WTC11 (cell line): Measurements from ENCODE around the gene FAM193A. TPM values are rescaled to one million over a fixed set of nuclear protein-coding genes. Genes with fewer than 3 reads are reported as not detected.

Experiments used
- ATAC-seq: fragments of 200-7000 bp; cut with Tn5 transposase; 2 replicates; pipeline ENCODE4 v1.10.0; 2021; ENCODE audit warnings: mild to moderate bottlenecking, moderate library complexity
- CTCF ChIA-PET: fragments of 300-600 bp; sonication (Branson Sonifier 250); formaldehyde crosslinking; loops from one replicate; lab custom pipeline; 2021; ENCODE audit warnings: antibody characterized with exemption; lab: Charles Lee
- POLR2A ChIA-PET: fragments of 350-600 bp; sonication (Branson Sonifier 250); formaldehyde crosslinking; loops from one replicate; lab custom pipeline; 2021; ENCODE audit warnings: antibody characterized with exemption; lab: Charles Lee
- DNase-seq: peaks from one replicate; pipeline ENCODE4 v3.0.0; 2021; ENCODE audit warnings: low spot score
- H3K27ac Mint-ChIP-seq: 2 replicates; pipeline ENCODE4 v1.8.0; 2021; ENCODE audit warnings: mixed read lengths
- H3K27me3 Mint-ChIP-seq: 2 replicates; pipeline ENCODE4 v1.8.0; 2021; ENCODE audit warnings: low read depth, mild to moderate bottlenecking, moderate library complexity, mixed read lengths
- H3K36me3 Mint-ChIP-seq: 2 replicates; pipeline ENCODE4 v1.8.0; 2021; ENCODE audit warnings: mixed read lengths
- H3K4me1 Mint-ChIP-seq: 2 replicates; pipeline ENCODE4 v1.8.0; 2022; ENCODE audit warnings: mixed read lengths
- H3K4me3 Mint-ChIP-seq: 2 replicates; pipeline ENCODE4 v1.8.0; 2021; ENCODE audit warnings: mild to moderate bottlenecking, moderate library complexity, mixed read lengths
- H3K9me3 Mint-ChIP-seq: 2 replicates; pipeline ENCODE4 v1.8.0; 2021; ENCODE audit warnings: mixed read lengths
- AR ChIP-seq: fragments of 250-450 bp; sonication (Bioruptor Pico); IDR thresholded peaks from 2 replicates; pipeline ENCODE4 v1.9.0; 2021; ENCODE audit warnings: mild to moderate bottlenecking
- ATF1 ChIP-seq: sonication (generic); formaldehyde crosslinking; IDR thresholded peaks from 2 replicates; pipeline ENCODE4 v1.8.1; 2023; ENCODE audit warnings: mild to moderate bottlenecking, moderate library complexity, missing genetic modification reagents
- ATF2 ChIP-seq: sonication (generic); formaldehyde crosslinking; IDR thresholded peaks from 2 replicates; pipeline ENCODE4 v1.8.1; 2022; ENCODE audit warnings: low read depth, missing genetic modification reagents, borderline replicate concordance
- E2F5 ChIP-seq: sonication (generic); formaldehyde crosslinking; IDR thresholded peaks from 2 replicates; pipeline ENCODE4 v1.8.1; 2022; ENCODE audit warnings: mild to moderate bottlenecking, moderate library complexity, missing genetic modification reagents
- FOXJ3 ChIP-seq: sonication (generic); formaldehyde crosslinking; IDR thresholded peaks from 2 replicates; pipeline ENCODE4 v1.9.0; 2021; ENCODE audit warnings: missing genetic modification reagents, mild to moderate bottlenecking, borderline replicate concordance
- GTF2I ChIP-seq: fragments of 250-450 bp; sonication (Bioruptor Pico); conservative IDR thresholded peaks from 2 replicates; pipeline ENCODE4 v1.4.0; 2021; ENCODE audit warnings: mild to moderate bottlenecking
- IRF2 ChIP-seq: sonication (generic); formaldehyde crosslinking; IDR thresholded peaks from 2 replicates; pipeline ENCODE4 v1.8.0; 2022; ENCODE audit warnings: low read depth, missing genetic modification reagents, borderline replicate concordance
- MYBL2 ChIP-seq: sonication (generic); formaldehyde crosslinking; IDR thresholded peaks from 2 replicates; pipeline ENCODE4 v1.8.1; 2023; ENCODE audit warnings: mild to moderate bottlenecking, moderate library complexity, missing genetic modification reagents
- NFATC4 ChIP-seq: fragments of 250-450 bp; sonication (Bioruptor Pico); IDR thresholded peaks from 2 replicates; pipeline ENCODE4 v1.9.0; 2021; ENCODE audit warnings: mild to moderate bottlenecking
- NFE2L1 ChIP-seq: sonication (generic); formaldehyde crosslinking; IDR thresholded peaks from 2 replicates; pipeline ENCODE4 v1.8.1; 2023; ENCODE audit warnings: missing genetic modification reagents
- NFYB ChIP-seq: sonication (generic); formaldehyde crosslinking; conservative IDR thresholded peaks from 2 replicates; pipeline ENCODE4 v1.8.0; 2022; ENCODE audit warnings: low read depth, missing genetic modification reagents
- NR1H2 ChIP-seq: sonication (generic); formaldehyde crosslinking; IDR thresholded peaks from 2 replicates; pipeline ENCODE4 v1.9.0; 2021; ENCODE audit warnings: mild to moderate bottlenecking, moderate library complexity, missing genetic modification reagents
- OVOL2 ChIP-seq: fragments of 250-450 bp; sonication (Bioruptor Pico); IDR thresholded peaks from 2 replicates; pipeline ENCODE4 v1.9.0; 2021; ENCODE audit warnings: mild to moderate bottlenecking, borderline replicate concordance
- SP1 ChIP-seq: sonication (generic); formaldehyde crosslinking; conservative IDR thresholded peaks from 2 replicates; pipeline ENCODE4 v1.8.1; 2022; ENCODE audit warnings: missing genetic modification reagents
- STAT6 ChIP-seq: sonication (generic); formaldehyde crosslinking; conservative IDR thresholded peaks from 2 replicates; pipeline ENCODE4 v1.8.1; 2023; ENCODE audit warnings: mild to moderate bottlenecking, low read depth, missing genetic modification reagents, moderate library complexity
- TCF7 ChIP-seq: sonication (generic); formaldehyde crosslinking; IDR thresholded peaks from 2 replicates; pipeline ENCODE4 v1.8.0; 2022; ENCODE audit warnings: mild to moderate bottlenecking, low read depth, missing genetic modification reagents, moderate library complexity
- ZBTB21 ChIP-seq: sonication (generic); formaldehyde crosslinking; IDR thresholded peaks from 2 replicates; pipeline ENCODE4 v1.8.1; 2023; ENCODE audit warnings: mild to moderate bottlenecking, missing genetic modification reagents, borderline replicate concordance
- ZNF671 ChIP-seq: fragments of 250-450 bp; sonication (Bioruptor Pico); IDR thresholded peaks from 2 replicates; pipeline ENCODE4 v1.8.0; 2021; ENCODE audit warnings: mild to moderate bottlenecking
- total RNA-seq: library from RNA; stranded (reverse); gene quantifications from 3 replicates; pipeline ENCODE4 v1.2.3, GENCODE V29; 2021
- TF ChIP-seq, protein P1 (sequence below): sonication (generic); formaldehyde crosslinking; IDR thresholded peaks from 2 replicates; pipeline ENCODE4 v1.8.0; 2023; ENCODE audit warnings: missing genetic modification reagents
- TF ChIP-seq, protein P2 (sequence below): fragments of 250-450 bp; sonication (Bioruptor Pico); IDR thresholded peaks from 2 replicates; pipeline ENCODE4 v1.9.0; 2021; ENCODE audit warnings: mild to moderate bottlenecking, borderline replicate concordance

The FAM193A gene
- total RNA-seq, 1 experiment from 2014 or later, result 28.1 TPM

GRCh38 chr4:2742823-2743517 lies 206.5 kb downstream of the FAM193A start:
- Mint-ChIP-seq H3K4me1 (no peaks in the 10 kb centered on the region), H3K27ac (no peak overlapping the region), H3K4me3 (no peak overlapping the region), H3K36me3 (peaks cover 41% of the 10 kb centered on the region), H3K9me3 (peaks cover 12% of the 10 kb centered on the region), H3K27me3 (no peaks in the 10 kb centered on the region)
- DNase-seq, result no peak
- TF ChIP-seq SP1 (no peak), TCF7 (CRISPR knock-in tag) (no peak), ZBTB21 (no peak), NR1H2 (CRISPR knock-in tag) (no peak), IRF2 (no peak), MYBL2 (no peak), GTF2I (CRISPR knock-in tag) (no peak), FOXJ3 (CRISPR knock-in tag) (no peak), E2F5 (CRISPR knock-in tag) (no peak), NFE2L1 (no peak), ATF2 (CRISPR knock-in tag) (no peak), OVOL2 (CRISPR knock-in tag) (no peak), AR (CRISPR knock-in tag) (no peak), ATF1 (CRISPR knock-in tag) (no peak)
- TF ChIP-seq, protein P1, sequence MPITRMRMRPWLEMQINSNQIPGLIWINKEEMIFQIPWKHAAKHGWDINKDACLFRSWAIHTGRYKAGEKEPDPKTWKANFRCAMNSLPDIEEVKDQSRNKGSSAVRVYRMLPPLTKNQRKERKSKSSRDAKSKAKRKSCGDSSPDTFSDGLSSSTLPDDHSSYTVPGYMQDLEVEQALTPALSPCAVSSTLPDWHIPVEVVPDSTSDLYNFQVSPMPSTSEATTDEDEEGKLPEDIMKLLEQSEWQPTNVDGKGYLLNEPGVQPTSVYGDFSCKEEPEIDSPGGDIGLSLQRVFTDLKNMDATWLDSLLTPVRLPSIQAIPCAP (CRISPR knock-in tag), result no peak
- ChIA-PET POLR2A (no interaction called here), CTCF (no interaction called here)
- ATAC-seq, result no peak

GRCh38 chr4:2743518-2744445 lies 207.3 kb downstream of the FAM193A start:
- POLR2A ChIA-PET, result no interaction called here
- no peaks in the 10 kb centered on the region for H3K27me3 Mint-ChIP-seq
- DNase-seq (no peak), ATAC-seq (no peak)
- H3K4me3 Mint-ChIP-seq, result no peak overlapping the region
- peaks cover 5% of the 10 kb centered on the region; the same call in 1 of the 2 replicates for H3K9me3 Mint-ChIP-seq
- no peak overlapping the region for H3K27ac Mint-ChIP-seq
- no peaks in the 10 kb centered on the region for H3K4me1 Mint-ChIP-seq
- CTCF ChIA-PET, result no interaction called here
- peaks cover 41% of the 10 kb centered on the region for H3K36me3 Mint-ChIP-seq
- TF ChIP-seq STAT6 (CRISPR knock-in tag) (no peak), NFATC4 (CRISPR knock-in tag) (no peak), ATF1 (CRISPR knock-in tag) (no peak), ZNF671 (CRISPR knock-in tag) (no peak), NFYB (CRISPR knock-in tag) (no peak)
- TF ChIP-seq, protein P2, sequence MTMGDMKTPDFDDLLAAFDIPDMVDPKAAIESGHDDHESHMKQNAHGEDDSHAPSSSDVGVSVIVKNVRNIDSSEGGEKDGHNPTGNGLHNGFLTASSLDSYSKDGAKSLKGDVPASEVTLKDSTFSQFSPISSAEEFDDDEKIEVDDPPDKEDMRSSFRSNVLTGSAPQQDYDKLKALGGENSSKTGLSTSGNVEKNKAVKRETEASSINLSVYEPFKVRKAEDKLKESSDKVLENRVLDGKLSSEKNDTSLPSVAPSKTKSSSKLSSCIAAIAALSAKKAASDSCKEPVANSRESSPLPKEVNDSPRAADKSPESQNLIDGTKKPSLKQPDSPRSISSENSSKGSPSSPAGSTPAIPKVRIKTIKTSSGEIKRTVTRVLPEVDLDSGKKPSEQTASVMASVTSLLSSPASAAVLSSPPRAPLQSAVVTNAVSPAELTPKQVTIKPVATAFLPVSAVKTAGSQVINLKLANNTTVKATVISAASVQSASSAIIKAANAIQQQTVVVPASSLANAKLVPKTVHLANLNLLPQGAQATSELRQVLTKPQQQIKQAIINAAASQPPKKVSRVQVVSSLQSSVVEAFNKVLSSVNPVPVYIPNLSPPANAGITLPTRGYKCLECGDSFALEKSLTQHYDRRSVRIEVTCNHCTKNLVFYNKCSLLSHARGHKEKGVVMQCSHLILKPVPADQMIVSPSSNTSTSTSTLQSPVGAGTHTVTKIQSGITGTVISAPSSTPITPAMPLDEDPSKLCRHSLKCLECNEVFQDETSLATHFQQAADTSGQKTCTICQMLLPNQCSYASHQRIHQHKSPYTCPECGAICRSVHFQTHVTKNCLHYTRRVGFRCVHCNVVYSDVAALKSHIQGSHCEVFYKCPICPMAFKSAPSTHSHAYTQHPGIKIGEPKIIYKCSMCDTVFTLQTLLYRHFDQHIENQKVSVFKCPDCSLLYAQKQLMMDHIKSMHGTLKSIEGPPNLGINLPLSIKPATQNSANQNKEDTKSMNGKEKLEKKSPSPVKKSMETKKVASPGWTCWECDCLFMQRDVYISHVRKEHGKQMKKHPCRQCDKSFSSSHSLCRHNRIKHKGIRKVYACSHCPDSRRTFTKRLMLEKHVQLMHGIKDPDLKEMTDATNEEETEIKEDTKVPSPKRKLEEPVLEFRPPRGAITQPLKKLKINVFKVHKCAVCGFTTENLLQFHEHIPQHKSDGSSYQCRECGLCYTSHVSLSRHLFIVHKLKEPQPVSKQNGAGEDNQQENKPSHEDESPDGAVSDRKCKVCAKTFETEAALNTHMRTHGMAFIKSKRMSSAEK (CRISPR knock-in tag), result no peak
